Keratinocyte (primary cell): ENCODE results near the gene MRTFB. TPM values are rescaled to one million over a fixed set of nuclear protein-coding genes. Genes with fewer than 3 reads are reported as not detected.

ENCODE experiments used
- DNase-seq: peaks from one replicate; pipeline ENCODE4 v3.0.0-alpha.2; 2011; ENCODE audit warnings: low read depth, missing footprints, low spot score
- FAIRE-seq: peaks from 2 replicates; lab custom pipeline; 2011; peaks lifted over from hg19 to GRCh38; lab: Jason Lieb, UNC
- H2AFZ ChIP-seq: 2 replicates; pipeline ENCODE4 v1.6.0; 2012; ENCODE audit warnings: low read length, control low read depth, inconsistent platforms; ENCODE audit not compliant: control insufficient read depth
- H3K27ac ChIP-seq: 2 replicates; pipeline ENCODE4 v1.5.1; 2011; ENCODE audit warnings: low read length; ENCODE audit not compliant: control insufficient read depth, insufficient read depth
- H3K27me3 ChIP-seq: 3 replicates; pipeline ENCODE4 v1.6.0; 2011; ENCODE audit warnings: low read length; ENCODE audit not compliant: control insufficient read depth, insufficient read depth; ENCODE audit errors: extremely low read depth
- H3K36me3 ChIP-seq, 2 experiments: 2 replicates in 1 of 2; 3 replicates in 1 of 2; pipeline ENCODE4 v1.5.1; 2011; ENCODE audit warnings: low read length in 2 of 2, mild to moderate bottlenecking in 1 of 2; ENCODE audit not compliant: control insufficient read depth in 2 of 2, insufficient read depth in 2 of 2; ENCODE audit errors: extremely low read depth in 1 of 2
- H3K4me1 ChIP-seq: 3 replicates; pipeline ENCODE4 v1.5.1; 2011; ENCODE audit warnings: low read length; ENCODE audit not compliant: control insufficient read depth, insufficient read depth; ENCODE audit errors: extremely low read depth
- H3K4me2 ChIP-seq: 3 replicates; pipeline ENCODE4 v1.6.0; 2011; ENCODE audit warnings: low read depth, low read length; ENCODE audit not compliant: control insufficient read depth, insufficient read depth; ENCODE audit errors: extremely low read depth
- H3K4me3 ChIP-seq, 3 experiments: fragments of 200-600 bp in 1 of 3; sonication (generic) in 1 of 3; 2 replicates in 2 of 3; 3 replicates in 1 of 3; pipeline ENCODE4 v1.5.1; 2011 to 2016; ENCODE audit warnings: low read length in 3 of 3, mild to moderate bottlenecking in 3 of 3, control low read depth in 2 of 3, inconsistent platforms in 1 of 3, low read depth in 1 of 3, mixed read lengths in 1 of 3, mixed run types in 1 of 3, moderate library complexity in 1 of 3; ENCODE audit not compliant: control insufficient read depth in 2 of 3, insufficient read depth in 2 of 3; ENCODE audit errors: extremely low read depth in 1 of 3
- H3K79me2 ChIP-seq: 2 replicates; pipeline ENCODE4 v1.6.0; 2012; ENCODE audit warnings: low read length; ENCODE audit not compliant: control insufficient read depth, insufficient read depth
- H3K9ac ChIP-seq: 3 replicates; pipeline ENCODE4 v1.6.0; 2011; ENCODE audit warnings: low read length; ENCODE audit not compliant: control insufficient read depth, insufficient read depth; ENCODE audit errors: extremely low read depth
- H3K9me1 ChIP-seq: 3 replicates; pipeline ENCODE4 v1.6.0; 2011; ENCODE audit warnings: low read length; ENCODE audit not compliant: control insufficient read depth, insufficient read depth; ENCODE audit errors: extremely low read depth
- H3K9me3 ChIP-seq: 2 replicates; pipeline ENCODE4 v1.5.1; 2012; ENCODE audit warnings: low read depth, low read length; ENCODE audit not compliant: control insufficient read depth
- H4K20me1 ChIP-seq: 3 replicates; pipeline ENCODE4 v1.6.0; 2011; ENCODE audit warnings: low read length; ENCODE audit not compliant: control insufficient read depth, insufficient read depth; ENCODE audit errors: extremely low read depth
- CTCF ChIP-seq, 3 experiments: IDR thresholded peaks in 1 of 3; conservative IDR thresholded peaks in 1 of 3; optimal IDR thresholded peaks in 1 of 3; 2 replicates in 2 of 3; 3 replicates in 1 of 3; pipeline versions ENCODE3 to v1.5.1; 2011; ENCODE audit warnings: low read length in 3 of 3, mild to moderate bottlenecking in 3 of 3, moderate library complexity in 2 of 3, control low read depth in 1 of 3, inconsistent platforms in 1 of 3; ENCODE audit not compliant: insufficient read depth in 2 of 3; ENCODE audit errors: extremely low read depth in 1 of 3
- EZH2 ChIP-seq: IDR thresholded peaks from one replicate; pipeline ENCODE4 v1.6.1; 2012; ENCODE audit warnings: inconsistent platforms, mild to moderate bottlenecking, low read length, moderate library complexity
- dilution Hi-C: fragments of 300-500 bp; cut with MboI; formaldehyde crosslinking; loops from one replicate; pipeline ENCODE4 v1.7.0; 2020; ENCODE audit warnings: low sequenced_read_pairs; ENCODE audit not compliant: extremely low pct_ligation_motif_present
- polyA plus RNA-seq, 5 experiments: library from polyadenylated mRNA; depleted of rRNA in 3 of 5; stranded (reverse) in 3 of 5; stranded (forward) in 1 of 5; unstranded in 1 of 5; fragments of >200 nt; gene quantifications; 1 replicate in 1 of 5; 2 replicates in 3 of 5; 3 replicates in 1 of 5; pipeline versions ENCODE4 v1.2.1 to v1.2.3, GENCODE V29; 2011 to 2012; ENCODE audit warnings: missing spikeins in 2 of 5, low read depth in 1 of 5, low replicate concordance in 1 of 5

MRTFB gene
- polyA plus RNA-seq, 1 donor (not counting 4 experiments of a cell fraction or from before 2014, with no cell fraction given), result 12.1 TPM

GRCh38 chr16:14291286-14291685 lies 220.2 kb downstream of the MRTFB start:
- Histone ChIP-seq H3K79me2 (no peaks in the 10 kb centered on the region), H4K20me1 (no peaks in the 10 kb centered on the region), H3K4me3 (no peak overlapping the region), H3K27ac (no peak overlapping the region), H3K27me3 (no peaks in the 10 kb centered on the region), H2AFZ (no peak overlapping the region), H3K4me2 (no peak overlapping the region), H3K9me3 (peaks cover 8% of the 10 kb centered on the region), H3K36me3 (no peaks in the 10 kb centered on the region), H3K9me1 (no peaks in the 10 kb centered on the region), H3K4me1 (no peaks in the 10 kb centered on the region), H3K9ac (no peak overlapping the region)
- dilution Hi-C loops, result no loop called here
- no peak for FAIRE-seq
- TF ChIP-seq CTCF (optimal IDR thresholded peaks at IDR 0.05 in 1 of 3, IDR thresholded peaks at IDR 0.05 in 1 of 3, conservative IDR thresholded peaks at IDR 0.05 in 1 of 3; ENCODE audit: extremely low read depth in 1 of 3, insufficient read depth in 2 of 3, low read length in 3 of 3), result no peak
- TF ChIP-seq EZH2, result no peak
- DNase-seq, result no peak

GRCh38 chr16:14292051-14292825 lies 221.1 kb downstream of the MRTFB start:
- dilution Hi-C loops, result no loop called here
- Histone ChIP-seq H3K79me2 (no peaks in the 10 kb centered on the region), H3K9ac (no peak overlapping the region), H3K27me3 (no peaks in the 10 kb centered on the region), H3K9me1 (no peaks in the 10 kb centered on the region), H3K9me3 (peaks cover 8% of the 10 kb centered on the region), H2AFZ (no peak overlapping the region), H3K4me2 (no peak overlapping the region), H3K4me3 (no peak overlapping the region), H3K36me3 (no peaks in the 10 kb centered on the region), H4K20me1 (no peaks in the 10 kb centered on the region), H3K27ac (no peak overlapping the region), H3K4me1 (no peaks in the 10 kb centered on the region)
- DNase-seq (no peak), FAIRE-seq (no peak)
- TF ChIP-seq EZH2 (no peak), CTCF (optimal IDR thresholded peaks at IDR 0.05 in 1 of 3, IDR thresholded peaks at IDR 0.05 in 1 of 3, conservative IDR thresholded peaks at IDR 0.05 in 1 of 3; ENCODE audit: extremely low read depth in 1 of 3, insufficient read depth in 2 of 3, low read length in 3 of 3) (no peak)
